ENCODE measurements around the gene TRUB2.
"Not testable (repeated sequence)": the region's sequence is repeated elsewhere in the genome, so short reads cannot be mapped to it uniquely, and the experiment has no call there.

Gene TRUB2

GRCh38 chr9:128298535-128299482 is 23.4 kb downstream of the TRUB2 start:
- DNase-seq (ENCODE audit: low read depth) = no peak

DNA sequence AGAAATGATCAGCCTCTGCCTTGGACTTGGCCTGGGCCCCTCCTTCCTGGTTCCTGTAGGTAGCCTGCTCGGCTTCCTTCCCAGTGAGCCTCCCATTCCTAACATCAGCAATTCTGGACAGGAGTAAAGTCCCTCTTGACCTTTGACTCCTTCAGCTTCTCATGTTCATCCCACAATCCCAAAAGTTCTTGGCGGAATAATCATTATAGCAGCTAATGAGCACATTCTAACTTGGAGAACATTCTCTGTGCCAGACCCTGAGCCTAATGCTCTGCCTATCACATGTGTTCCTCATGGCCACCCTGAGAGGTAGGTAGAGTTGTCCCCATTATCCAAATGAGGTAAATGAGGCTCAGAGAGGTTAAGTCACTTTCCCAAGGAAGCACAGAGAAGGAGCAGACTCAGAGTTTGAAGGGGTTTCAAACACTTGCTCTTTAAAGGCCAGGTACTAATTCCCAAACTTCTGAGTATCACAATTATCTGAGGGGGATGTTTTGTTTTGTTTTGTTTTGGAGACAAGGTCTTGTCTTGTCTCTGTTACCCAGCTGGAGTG is 24.9 kb downstream of the TRUB2 start:
- DNase-seq (ENCODE audit: low read depth) = no peak

DNA sequence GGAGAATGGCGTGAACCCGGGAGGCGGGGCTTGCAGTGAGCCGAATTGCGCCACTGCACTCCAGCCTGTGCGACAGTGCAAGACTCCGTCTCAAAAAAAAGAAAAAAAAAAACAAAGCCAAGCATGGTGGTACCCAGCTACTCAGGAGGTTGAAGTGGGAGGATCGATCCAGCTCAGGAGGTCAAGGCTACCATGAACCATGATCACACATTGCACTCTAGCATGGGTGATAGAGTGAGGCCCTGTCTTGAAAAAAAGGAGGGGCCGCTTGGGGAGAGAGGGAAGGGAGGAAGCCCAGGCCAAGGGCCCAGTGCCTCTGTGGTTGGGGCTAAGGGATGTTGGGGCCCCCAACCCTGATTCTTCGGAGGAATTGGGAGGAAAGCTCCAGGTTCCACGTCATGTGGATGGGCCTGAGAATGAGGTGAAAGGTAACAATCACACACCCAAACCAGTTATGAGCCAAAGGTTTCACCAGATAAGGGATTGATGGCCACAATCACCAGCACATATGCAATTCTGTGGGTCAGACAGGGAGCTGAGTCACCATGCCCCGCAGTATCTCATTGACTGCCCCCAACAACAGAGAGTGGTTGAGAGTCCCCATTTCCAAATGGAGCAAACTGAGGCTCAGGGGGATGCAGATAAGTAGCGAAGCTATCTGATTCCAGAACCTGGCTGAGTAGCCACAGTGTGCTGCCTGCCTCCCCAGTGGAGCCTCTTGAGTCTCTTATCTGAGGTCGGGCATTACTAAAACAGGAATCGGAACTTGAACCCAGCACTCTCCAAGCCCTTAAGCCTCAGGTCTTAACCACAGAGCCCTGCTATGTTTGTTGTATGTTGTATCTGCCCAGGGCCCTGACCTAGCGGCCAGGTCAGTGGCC is 25.7 kb downstream of the TRUB2 start:
- no peak for DNase-seq (ENCODE audit: low read depth)

DNA sequence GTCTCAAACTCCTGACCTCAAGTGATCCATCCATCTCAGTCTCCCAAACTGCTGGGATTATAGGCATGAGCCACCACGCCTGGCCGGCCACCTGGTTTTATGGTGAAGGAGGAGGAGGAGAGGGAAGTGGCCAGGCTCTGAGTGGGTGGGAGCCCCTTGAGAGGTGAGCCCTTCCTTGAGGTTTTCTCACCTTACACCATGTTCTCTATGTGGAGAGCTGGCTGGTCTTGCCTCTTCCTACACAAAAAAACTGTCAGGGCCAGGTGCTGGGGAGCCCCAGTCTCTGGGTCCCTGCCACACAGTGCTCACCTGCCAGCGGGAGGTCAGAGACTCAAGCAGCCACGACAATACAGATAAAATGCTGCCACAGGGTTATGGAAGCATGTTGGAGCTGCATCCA is 28.1 kb downstream of the TRUB2 start:
- no peak for DNase-seq (ENCODE audit: low read depth)

DNA sequence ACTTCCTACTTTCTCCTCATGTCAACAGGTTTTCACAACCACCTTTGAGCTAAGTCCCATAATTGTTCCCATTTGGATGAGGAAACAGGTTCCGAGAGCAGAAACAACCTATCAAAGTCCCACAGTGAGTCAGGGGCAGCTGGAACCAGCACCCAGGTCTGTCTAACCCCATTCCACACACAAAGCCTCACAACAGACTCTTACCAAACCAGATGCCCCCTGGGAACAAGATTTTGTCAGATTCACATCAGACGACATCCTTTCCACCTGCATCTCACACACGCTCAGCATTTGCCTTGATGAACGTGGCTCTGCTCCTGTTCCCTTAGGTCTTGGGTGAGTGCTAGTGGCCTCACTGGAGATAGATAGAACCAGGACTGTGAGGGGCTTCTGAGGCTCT is 29.2 kb downstream of the TRUB2 start:
- no peak for DNase-seq (ENCODE audit: low read depth)

DNA sequence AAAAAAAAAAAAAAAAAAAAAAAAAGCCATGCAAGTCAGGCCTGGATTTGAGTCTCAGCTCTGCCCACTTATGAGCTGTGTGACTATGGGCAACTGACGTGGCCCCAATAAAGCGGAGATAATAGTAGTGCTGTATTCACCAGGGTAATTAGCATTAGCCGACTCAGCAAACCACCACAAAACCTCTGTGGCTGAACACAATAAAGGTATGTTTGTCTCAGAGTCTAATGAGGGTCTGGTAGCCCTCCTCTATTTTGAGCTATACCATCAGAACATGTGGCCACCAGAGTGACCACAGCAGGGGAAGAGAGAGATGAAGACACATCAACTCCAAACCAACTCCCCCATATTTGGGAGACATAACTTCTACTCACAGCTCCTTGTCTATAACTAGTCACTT is 30.2 kb downstream of the TRUB2 start:
- no peak for DNase-seq (ENCODE audit: low read depth)

DNA sequence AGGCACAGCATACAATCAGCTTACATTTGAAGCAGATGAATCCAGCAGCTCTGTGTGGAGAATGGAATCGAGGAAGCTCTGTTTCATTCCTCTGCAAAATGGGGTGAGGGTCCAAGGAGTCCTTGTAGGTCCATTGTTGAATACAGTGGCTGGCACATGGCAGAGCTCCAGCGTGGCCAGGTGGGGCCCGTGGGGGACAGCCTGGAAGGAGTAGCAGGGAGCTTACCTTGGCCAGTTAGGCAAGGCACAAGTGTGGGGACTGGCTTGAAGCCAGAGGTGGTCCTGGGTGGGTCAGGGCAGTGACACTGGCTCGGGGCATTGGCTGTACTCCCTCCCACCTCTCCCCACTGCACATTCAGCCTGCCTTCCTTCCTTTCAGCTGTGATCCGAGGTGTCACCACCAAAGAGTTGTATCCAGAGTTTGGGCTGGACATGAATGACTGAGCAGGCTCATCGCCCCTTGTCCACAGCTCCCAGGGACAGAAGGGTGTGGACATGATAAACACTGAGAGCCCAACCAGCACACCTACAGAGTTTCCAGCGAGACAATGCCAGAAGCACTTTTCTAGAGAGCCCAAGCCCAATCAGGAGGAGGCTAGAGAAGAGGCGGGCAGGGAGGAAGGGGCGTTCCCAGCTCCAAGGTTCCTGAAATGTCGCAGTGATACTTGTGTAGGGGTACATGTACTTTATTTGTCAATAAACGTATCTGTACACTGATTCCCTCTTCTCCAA is 33.8 kb downstream of the TRUB2 start:
- DNase-seq (ENCODE audit: low read depth) = no peak

- DNase-seq (ENCODE audit: low read depth) = no peak
These were observed 35.8 kb downstream of the TRUB2 start for GRCh38 chr9:128286440-128286839.

DNA sequence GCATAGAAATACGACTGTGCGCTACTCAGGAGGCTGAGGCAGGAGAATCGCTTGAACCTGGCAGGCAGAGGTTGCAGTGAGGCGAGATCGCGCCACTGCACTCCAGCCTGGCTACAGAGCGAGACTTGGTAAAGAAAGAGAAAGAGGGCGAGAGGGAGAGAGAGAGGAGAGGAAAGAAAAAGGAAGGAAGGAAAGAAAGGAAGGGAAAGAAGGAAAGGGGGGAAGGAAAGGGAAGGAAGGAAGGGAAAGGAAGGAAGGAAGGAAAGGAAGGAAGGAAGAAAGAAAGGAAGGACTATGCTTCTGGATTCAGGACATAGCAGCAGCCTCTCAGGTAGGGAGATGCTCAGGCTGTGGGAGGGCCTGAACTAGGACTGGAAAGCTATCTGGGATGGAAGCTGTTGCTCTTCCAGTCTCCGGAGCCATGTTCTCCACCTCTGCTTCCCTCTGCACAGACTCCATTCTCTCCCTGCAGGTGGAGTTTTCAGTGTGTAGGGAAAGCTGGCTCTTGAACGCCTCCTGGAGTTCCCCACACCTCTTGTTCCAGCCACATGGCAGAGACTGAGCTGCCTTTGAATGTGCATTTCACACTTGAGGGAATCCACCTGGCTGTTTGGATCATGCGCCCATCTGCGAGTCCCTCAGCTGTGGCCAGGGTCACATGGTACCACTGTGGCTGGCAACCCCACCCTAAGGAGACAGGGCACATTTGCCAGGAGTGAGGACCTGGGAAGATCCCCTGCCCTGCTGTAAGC is 37.0 kb downstream of the TRUB2 start:
- DNase-seq (ENCODE audit: low read depth) = no peak

GRCh38 chr9:128282500-128282899 is 39.7 kb downstream of the TRUB2 start:
- DNase-seq (ENCODE audit: low read depth) = no peak

- no peak for DNase-seq (ENCODE audit: low read depth)
These were observed 42.1 kb downstream of the TRUB2 start for GRCh38 chr9:128280084-128280622.

- DNase-seq (ENCODE audit: low read depth) = not testable (repeated sequence)
These were observed 42.9 kb downstream of the TRUB2 start for GRCh38 chr9:128279088-128280073.

DNA sequence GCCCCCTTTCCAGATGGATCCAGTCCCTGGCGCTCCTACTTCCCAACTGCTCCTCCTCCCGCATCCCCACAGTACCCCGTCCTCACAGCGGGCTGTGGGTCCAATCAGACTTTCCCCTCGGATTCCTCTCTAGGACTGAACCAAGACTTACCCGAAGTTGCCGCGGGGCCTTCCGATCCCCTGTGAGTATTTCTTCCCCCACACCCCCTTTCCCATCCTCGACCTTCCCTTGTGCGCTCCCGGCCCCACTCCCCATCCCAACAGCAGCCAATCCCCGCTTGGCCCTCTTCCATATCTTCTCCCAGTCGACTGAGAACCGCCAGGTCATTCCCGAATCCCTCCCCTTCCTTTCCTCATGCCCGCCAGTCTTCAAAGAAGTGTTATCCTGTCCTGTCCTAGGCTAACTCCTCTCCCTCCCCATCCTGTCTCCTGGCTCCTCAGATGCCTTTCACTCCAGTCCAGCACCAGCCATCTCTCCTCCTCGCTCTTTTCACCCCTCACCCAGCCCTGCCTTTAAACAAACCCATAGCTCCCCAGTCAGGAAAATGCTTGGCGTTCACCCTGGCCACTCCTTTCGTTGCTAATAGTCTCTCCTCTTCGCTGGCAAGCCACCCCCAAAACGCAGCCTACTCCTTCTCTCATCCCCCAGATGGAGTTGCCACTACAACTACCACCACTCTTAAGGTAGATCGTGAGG is 45.5 kb downstream of the TRUB2 start:
- DNase-seq (ENCODE audit: low read depth) = no peak

GRCh38 chr9:128276008-128276573 is 46.2 kb downstream of the TRUB2 start, which contains the start of gene SWI5:
SWI5 (plus strand) TSS chr9:128276276.
- peak; percentile 100 for DNase-seq (ENCODE audit: low read depth)

GRCh38 chr9:128275198-128276007 is 46.8 kb downstream of the TRUB2 start, which contains the start of gene GOLGA2:
GOLGA2 (minus strand) TSS chr9:128276007; CDS start chr9:128275976, 31 bp downstream.
- no peak for DNase-seq (ENCODE audit: low read depth)

GRCh38 chr9:128274245-128274644 is 48.0 kb downstream of the TRUB2 start:
- no peak for DNase-seq (ENCODE audit: low read depth)

GRCh38 chr9:128271512-128271911 is 50.7 kb downstream of the TRUB2 start:
- DNase-seq (ENCODE audit: low read depth) = no peak

DNA sequence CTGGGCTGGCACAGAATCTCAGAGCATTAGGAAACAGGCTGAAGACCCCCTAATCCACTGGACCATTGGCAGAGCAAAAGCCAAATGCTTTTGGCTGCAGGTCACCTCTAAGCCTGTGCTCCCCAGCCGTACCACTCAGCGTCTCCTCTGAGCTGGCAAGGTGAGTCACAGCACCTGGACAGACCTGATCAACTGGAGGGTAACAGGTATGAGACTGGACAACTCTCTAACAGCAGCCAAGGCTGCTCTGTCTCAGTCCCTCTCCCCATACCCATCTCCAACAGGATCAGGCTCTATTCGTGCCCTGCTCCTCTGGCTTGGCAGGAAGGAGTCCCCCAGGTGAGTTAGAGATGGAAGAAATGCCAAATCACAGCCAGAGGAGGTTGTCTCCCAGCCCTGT is 51.1 kb downstream of the TRUB2 start:
- DNase-seq (ENCODE audit: low read depth) = no peak
